HEK293 (cell line): ENCODE data around the gene BBC3.

ENCODE experiments used
- GLI2 ChIP-seq: fragments of 450-650 bp; formaldehyde crosslinking; IDR thresholded peaks from 2 replicates; pipeline ENCODE4; 2017; ENCODE audit warnings: missing biosample characterization, missing genetic modification characterization, low read depth, borderline replicate concordance
- GLIS1 ChIP-seq: fragments of 450-650 bp; formaldehyde crosslinking; IDR thresholded peaks from 2 replicates; pipeline ENCODE4 v1.5.1; 2016; ENCODE audit warnings: missing biosample characterization, missing genetic modification characterization
- HOXA7 ChIP-seq: sonication (generic); formaldehyde crosslinking; IDR thresholded peaks from 2 replicates; pipeline ENCODE4 v1.8.1; 2022; ENCODE audit warnings: missing genetic modification reagents, borderline replicate concordance
- HOXD13 ChIP-seq: sonication (generic); formaldehyde crosslinking; IDR thresholded peaks from 2 replicates; pipeline ENCODE4 v1.8.0; 2022; ENCODE audit warnings: missing genetic modification reagents, borderline replicate concordance
- KLF7 ChIP-seq: fragments of 450-650 bp; formaldehyde crosslinking; IDR thresholded peaks from 2 replicates; pipeline ENCODE4 v1.5.1; 2016; ENCODE audit warnings: missing biosample characterization, missing genetic modification characterization, borderline replicate concordance
- OSR2 ChIP-seq: fragments of 450-650 bp; formaldehyde crosslinking; IDR thresholded peaks from 2 replicates; pipeline ENCODE4 v1.5.1; 2016; ENCODE audit warnings: missing biosample characterization, missing genetic modification characterization
- OVOL3 ChIP-seq: fragments of 450-650 bp; formaldehyde crosslinking; IDR thresholded peaks from 2 replicates; pipeline ENCODE4 v1.5.1; 2016; ENCODE audit warnings: missing biosample characterization, missing genetic modification characterization
- TCF7L2 ChIP-seq: IDR thresholded peaks from 2 replicates; pipeline ENCODE4 v1.6.1; 2011; ENCODE audit warnings: low read depth, mild to moderate bottlenecking, inconsistent platforms, low read length, moderate library complexity, borderline replicate concordance
- ZBTB48 ChIP-seq: fragments of 450-650 bp; formaldehyde crosslinking; IDR thresholded peaks from 2 replicates; pipeline ENCODE4 v1.5.1; 2016; ENCODE audit warnings: missing biosample characterization, missing genetic modification characterization
- ZBTB49 ChIP-seq: fragments of 450-650 bp; formaldehyde crosslinking; IDR thresholded peaks from 2 replicates; pipeline ENCODE4 v1.5.1; 2016; ENCODE audit warnings: missing biosample characterization, missing genetic modification characterization, low read depth
- ZNF274 ChIP-seq, 2 experiments: fragments of 200-500 bp in 1 of 2; fragments of 450-650 bp in 1 of 2; sonication (Bioruptor generic) in 1 of 2; formaldehyde crosslinking in 1 of 2; IDR thresholded peaks; 2 replicates each; pipeline versions ENCODE4 v1.5.1 to v1.6.1; 2014 to 2016; ENCODE audit warnings: borderline replicate concordance in 1 of 2, inconsistent platforms in 1 of 2, low read length in 1 of 2, missing biosample characterization in 1 of 2, missing genetic modification characterization in 1 of 2
- ZNF341 ChIP-seq: fragments of 450-650 bp; formaldehyde crosslinking; IDR thresholded peaks from 2 replicates; pipeline ENCODE4; 2016; ENCODE audit warnings: low read depth, missing biosample characterization, missing genetic modification characterization
- ZNF354C ChIP-seq: fragments of 450-650 bp; formaldehyde crosslinking; IDR thresholded peaks from 2 replicates; pipeline ENCODE4 v1.5.1; 2016; ENCODE audit warnings: missing biosample characterization, missing genetic modification characterization, low read depth, borderline replicate concordance
- ZNF423 ChIP-seq: fragments of 450-650 bp; formaldehyde crosslinking; IDR thresholded peaks from 2 replicates; pipeline ENCODE4 v1.5.1; 2016; ENCODE audit warnings: missing biosample characterization, missing genetic modification characterization
- ZNF449 ChIP-seq: fragments of 450-650 bp; formaldehyde crosslinking; IDR thresholded peaks from 2 replicates; pipeline ENCODE4 v1.5.1; 2017; ENCODE audit warnings: missing biosample characterization, mild to moderate bottlenecking, missing genetic modification characterization, moderate library complexity
- ZNF48 ChIP-seq: fragments of 450-650 bp; formaldehyde crosslinking; IDR thresholded peaks from 2 replicates; pipeline ENCODE4 v1.5.1; 2016; ENCODE audit warnings: missing biosample characterization, missing genetic modification characterization
- ZNF514 ChIP-seq: fragments of 450-650 bp; formaldehyde crosslinking; IDR thresholded peaks from 2 replicates; pipeline ENCODE4 v1.5.1; 2016; ENCODE audit warnings: missing biosample characterization, missing genetic modification characterization
- ZNF600 ChIP-seq: fragments of 450-650 bp; formaldehyde crosslinking; IDR thresholded peaks from 2 replicates; pipeline ENCODE4 v1.5.1; 2016; ENCODE audit warnings: missing biosample characterization, missing genetic modification characterization
- ZNF610 ChIP-seq: fragments of 450-650 bp; formaldehyde crosslinking; IDR thresholded peaks from 2 replicates; pipeline ENCODE4 v1.5.1; 2016; ENCODE audit warnings: missing biosample characterization, missing genetic modification characterization, borderline replicate concordance
- ZNF621 ChIP-seq: fragments of 450-650 bp; formaldehyde crosslinking; IDR thresholded peaks from 2 replicates; pipeline ENCODE4 v1.5.1; 2017; ENCODE audit warnings: missing biosample characterization, missing genetic modification characterization
- ZNF837 ChIP-seq: fragments of 450-650 bp; formaldehyde crosslinking; IDR thresholded peaks from 2 replicates; pipeline ENCODE4 v1.5.1; 2016; ENCODE audit warnings: missing biosample characterization, missing genetic modification characterization
- ZSCAN30 ChIP-seq: fragments of 450-650 bp; IDR thresholded peaks from 2 replicates; pipeline ENCODE4 v1.5.1; 2018; ENCODE audit warnings: missing biosample characterization, mild to moderate bottlenecking, missing genetic modification characterization, moderate library complexity
- ZSCAN4 ChIP-seq: fragments of 450-650 bp; formaldehyde crosslinking; IDR thresholded peaks from 2 replicates; pipeline ENCODE4 v1.5.1; 2017; ENCODE audit warnings: missing biosample characterization, missing genetic modification characterization
- TF ChIP-seq, protein P1 (sequence below): fragments of 450-650 bp; formaldehyde crosslinking; IDR thresholded peaks from 2 replicates; pipeline ENCODE4 v1.5.1; 2016; ENCODE audit warnings: missing biosample characterization, missing genetic modification characterization, borderline replicate concordance
- TF ChIP-seq, protein P2 (sequence below): fragments of 450-650 bp; formaldehyde crosslinking; IDR thresholded peaks from 2 replicates; pipeline ENCODE4 v1.5.1; 2017; ENCODE audit warnings: missing biosample characterization, missing genetic modification characterization
- TF ChIP-seq, protein P3 (sequence below): fragments of 450-650 bp; formaldehyde crosslinking; IDR thresholded peaks from 2 replicates; pipeline ENCODE4; 2016; ENCODE audit warnings: missing biosample characterization, missing genetic modification characterization
- TF ChIP-seq, protein P4 (sequence below): fragments of 450-650 bp; formaldehyde crosslinking; IDR thresholded peaks from 2 replicates; pipeline ENCODE4 v1.5.1; 2017; ENCODE audit warnings: missing biosample characterization, missing genetic modification characterization

BBC3 gene

GRCh38 chr19:47243364-47243775 lies 12.4 kb upstream of the BBC3 start (continued):
- TF ChIP-seq ZBTB49 (tag by site-specific recombination) (no peak), ZNF837 (tag by site-specific recombination) (no peak), ZNF449 (tag by site-specific recombination) (no peak), OSR2 (tag by site-specific recombination) (no peak), TCF7L2 (no peak), ZNF274 (IDR thresholded peaks at IDR 0.05; ENCODE audit: low read length) (no peak), ZNF274 (tag by site-specific recombination; IDR thresholded peaks at IDR 0.05; ENCODE audit: borderline replicate concordance) (no peak), ZBTB48 (tag by site-specific recombination) (no peak; the same call in 1 of the 2 replicates), ZNF600 (no peak), GLI2 (tag by site-specific recombination) (no peak), KLF7 (tag by site-specific recombination) (peak; percentile 29; the same call in 1 of the 2 replicates), ZNF48 (tag by site-specific recombination) (0 out of 2 replicates have a peak, but pooled peaks have one; percentile 20), HOXA7 (no peak), ZNF423 (tag by site-specific recombination) (no peak), GLIS1 (tag by site-specific recombination) (peak; percentile 69), ZSCAN30 (tag by site-specific recombination) (no peak), OVOL3 (tag by site-specific recombination) (no peak), ZNF354C (tag by site-specific recombination) (no peak), ZSCAN4 (no peak), HOXD13 (CRISPR knock-in tag) (no peak), ZNF514 (tag by site-specific recombination) (no peak), ZNF621 (tag by site-specific recombination) (no peak), ZNF610 (tag by site-specific recombination) (no peak), ZNF341 (no peak)
- TF ChIP-seq, protein P1, sequence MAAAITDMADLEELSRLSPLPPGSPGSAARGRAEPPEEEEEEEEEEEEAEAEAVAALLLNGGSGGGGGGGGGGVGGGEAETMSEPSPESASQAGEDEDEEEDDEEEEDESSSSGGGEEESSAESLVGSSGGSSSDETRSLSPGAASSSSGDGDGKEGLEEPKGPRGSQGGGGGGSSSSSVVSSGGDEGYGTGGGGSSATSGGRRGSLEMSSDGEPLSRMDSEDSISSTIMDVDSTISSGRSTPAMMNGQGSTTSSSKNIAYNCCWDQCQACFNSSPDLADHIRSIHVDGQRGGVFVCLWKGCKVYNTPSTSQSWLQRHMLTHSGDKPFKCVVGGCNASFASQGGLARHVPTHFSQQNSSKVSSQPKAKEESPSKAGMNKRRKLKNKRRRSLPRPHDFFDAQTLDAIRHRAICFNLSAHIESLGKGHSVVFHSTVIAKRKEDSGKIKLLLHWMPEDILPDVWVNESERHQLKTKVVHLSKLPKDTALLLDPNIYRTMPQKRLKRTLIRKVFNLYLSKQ (tag by site-specific recombination) = no peak
- TF ChIP-seq, protein P2, sequence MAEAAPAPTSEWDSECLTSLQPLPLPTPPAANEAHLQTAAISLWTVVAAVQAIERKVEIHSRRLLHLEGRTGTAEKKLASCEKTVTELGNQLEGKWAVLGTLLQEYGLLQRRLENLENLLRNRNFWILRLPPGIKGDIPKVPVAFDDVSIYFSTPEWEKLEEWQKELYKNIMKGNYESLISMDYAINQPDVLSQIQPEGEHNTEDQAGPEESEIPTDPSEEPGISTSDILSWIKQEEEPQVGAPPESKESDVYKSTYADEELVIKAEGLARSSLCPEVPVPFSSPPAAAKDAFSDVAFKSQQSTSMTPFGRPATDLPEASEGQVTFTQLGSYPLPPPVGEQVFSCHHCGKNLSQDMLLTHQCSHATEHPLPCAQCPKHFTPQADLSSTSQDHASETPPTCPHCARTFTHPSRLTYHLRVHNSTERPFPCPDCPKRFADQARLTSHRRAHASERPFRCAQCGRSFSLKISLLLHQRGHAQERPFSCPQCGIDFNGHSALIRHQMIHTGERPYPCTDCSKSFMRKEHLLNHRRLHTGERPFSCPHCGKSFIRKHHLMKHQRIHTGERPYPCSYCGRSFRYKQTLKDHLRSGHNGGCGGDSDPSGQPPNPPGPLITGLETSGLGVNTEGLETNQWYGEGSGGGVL (tag by site-specific recombination) = peak; percentile 46
- TF ChIP-seq, protein P3, sequence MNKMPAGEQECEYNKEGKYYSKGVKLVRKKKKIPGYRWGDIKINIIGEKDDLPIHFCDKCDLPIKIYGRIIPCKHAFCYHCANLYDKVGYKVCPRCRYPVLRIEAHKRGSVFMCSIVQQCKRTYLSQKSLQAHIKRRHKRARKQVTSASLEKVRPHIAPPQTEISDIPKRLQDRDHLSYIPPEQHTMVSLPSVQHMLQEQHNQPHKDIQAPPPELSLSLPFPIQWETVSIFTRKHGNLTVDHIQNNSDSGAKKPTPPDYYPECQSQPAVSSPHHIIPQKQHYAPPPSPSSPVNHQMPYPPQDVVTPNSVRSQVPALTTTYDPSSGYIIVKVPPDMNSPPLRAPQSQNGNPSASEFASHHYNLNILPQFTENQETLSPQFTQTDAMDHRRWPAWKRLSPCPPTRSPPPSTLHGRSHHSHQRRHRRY (tag by site-specific recombination) = no peak
- TF ChIP-seq, protein P4, sequence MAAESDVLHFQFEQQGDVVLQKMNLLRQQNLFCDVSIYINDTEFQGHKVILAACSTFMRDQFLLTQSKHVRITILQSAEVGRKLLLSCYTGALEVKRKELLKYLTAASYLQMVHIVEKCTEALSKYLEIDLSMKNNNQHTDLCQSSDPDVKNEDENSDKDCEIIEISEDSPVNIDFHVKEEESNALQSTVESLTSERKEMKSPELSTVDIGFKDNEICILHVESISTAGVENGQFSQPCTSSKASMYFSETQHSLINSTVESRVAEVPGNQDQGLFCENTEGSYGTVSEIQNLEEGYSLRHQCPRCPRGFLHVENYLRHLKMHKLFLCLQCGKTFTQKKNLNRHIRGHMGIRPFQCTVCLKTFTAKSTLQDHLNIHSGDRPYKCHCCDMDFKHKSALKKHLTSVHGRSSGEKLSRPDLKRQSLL (tag by site-specific recombination) = peak; percentile 100
